ENCODE results near the gene ZNF793.

DNA sequence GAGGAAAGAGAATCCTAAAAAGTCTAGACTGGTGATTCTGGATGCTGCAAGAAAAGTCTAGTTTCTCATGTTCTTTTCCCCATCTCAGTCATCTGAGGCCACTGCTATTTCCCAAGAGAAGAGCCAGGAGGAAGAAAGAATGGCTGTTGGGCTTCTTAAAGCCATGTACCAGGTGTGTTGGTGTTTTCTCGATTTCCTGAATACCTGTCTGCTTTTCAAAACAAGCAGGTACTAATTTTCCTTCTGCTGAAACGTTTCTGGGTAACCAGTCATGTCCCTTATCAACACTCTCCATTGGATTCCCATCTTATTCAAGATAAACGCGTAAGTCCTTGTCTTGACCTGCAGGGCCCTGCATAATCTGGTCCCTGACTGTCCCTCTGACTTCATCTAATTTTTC is 36.5 kb upstream of the ZNF793 start:
- no peak for TF ChIP-seq GATA2 (IDR thresholded peaks at IDR 0.05; ENCODE audit: low read depth, low read length)
- TF ChIP-seq GATA3 (IDR thresholded peaks at IDR 0.05; ENCODE audit: low read depth, low read length), result no peak

All from SH-SY5Y (cell line).